ENCODE measurements around the gene THBS2.

THBS2 gene

DNA sequence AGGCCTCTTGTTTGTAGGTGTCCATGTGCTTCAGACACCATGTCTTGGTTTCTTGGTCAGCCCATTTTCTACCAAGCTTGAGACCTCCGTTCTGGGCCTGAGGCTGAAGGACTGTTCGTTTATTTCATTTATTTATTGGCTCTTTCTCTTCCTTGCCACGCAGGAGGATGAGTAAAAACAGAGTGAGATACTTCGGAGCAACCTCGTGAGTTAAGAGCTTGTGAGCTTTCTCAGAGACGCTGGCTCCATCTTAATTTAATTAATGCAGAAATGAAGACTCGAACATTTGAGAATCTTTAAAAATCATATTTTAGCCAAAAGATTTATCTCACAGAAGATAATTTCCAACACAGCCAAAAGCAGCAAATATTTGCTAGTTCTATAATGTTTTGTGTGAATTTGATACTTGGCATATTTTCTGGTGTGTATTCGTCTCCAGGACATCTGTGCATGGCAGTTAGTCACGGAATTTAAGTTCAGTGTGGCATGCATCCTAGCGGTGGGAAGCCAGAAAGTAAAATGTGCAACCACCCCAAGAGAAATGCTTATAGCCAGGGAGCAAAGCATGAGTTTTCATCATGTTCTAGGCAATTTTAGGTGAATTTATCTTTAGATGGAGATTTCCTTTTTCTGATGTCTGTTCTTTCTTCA lies 76.0 kb downstream of the THBS2 start:
- DNase-seq: no peak

DNA sequence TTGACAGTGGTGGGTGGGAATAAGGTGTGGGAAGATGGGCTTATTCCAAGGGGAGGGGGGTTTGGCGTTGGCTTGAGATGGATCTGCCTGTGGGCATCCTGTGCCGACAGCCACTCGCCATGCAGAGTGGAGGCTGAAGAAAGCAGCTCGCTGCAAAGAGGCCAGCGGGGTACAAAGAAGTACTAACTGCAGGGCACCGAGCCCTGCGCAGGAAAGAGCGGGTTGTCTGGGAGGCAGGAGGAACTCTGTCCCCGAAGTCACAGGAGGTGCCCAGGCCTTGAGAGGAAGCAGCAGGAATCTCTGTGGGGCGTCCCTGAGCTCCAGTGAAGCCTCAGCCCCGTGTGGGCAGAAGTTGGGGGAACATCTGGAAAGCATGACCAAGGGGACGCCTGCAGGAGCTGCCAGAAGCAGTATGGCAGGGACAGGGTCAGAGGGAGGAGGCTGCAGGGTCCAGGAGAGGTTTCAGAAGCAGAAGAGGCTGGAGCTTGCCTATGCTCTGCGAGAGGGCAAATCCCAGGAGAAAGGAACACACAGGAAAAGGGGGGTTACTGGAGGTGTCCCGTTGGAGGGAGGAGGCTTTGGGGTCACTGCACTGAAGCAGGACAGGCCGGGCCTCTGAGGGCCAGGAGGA lies 77.2 kb downstream of the THBS2 start:
- no peak for DNase-seq

DNA sequence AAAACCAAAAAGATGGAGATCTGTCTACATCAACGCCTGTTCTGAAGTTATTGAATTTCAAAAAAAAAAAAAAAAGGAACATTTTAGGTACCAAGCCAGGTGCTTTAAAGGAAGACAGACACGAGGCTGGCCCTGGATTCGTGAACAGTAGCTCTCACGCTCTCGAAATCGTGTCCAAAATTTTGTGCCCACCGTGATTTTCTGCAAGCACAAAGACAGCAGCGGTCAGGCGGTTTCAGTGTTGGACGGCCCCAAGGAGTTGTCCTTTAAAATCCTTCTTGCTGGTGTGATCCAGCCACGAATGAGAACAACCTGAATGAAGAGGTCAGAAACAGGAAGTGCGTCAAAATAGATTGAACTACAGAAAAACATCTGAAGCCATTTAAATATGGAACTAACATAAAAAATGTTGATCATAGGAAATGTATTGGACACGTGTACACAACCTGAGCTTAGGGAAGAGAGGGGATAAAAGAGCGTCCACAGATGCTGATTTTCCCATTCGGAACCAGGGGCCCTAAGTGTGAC lies 78.2 kb downstream of the THBS2 start:
- DNase-seq: no peak

- no peak for DNase-seq
These were observed 78.9 kb downstream of the THBS2 start for GRCh38 chr6:169174516-169175359.

GRCh38 chr6:169173532-169174268 lies 79.9 kb downstream of the THBS2 start:
- DNase-seq: no peak

- DNase-seq: no peak
These were observed 80.7 kb downstream of the THBS2 start for GRCh38 chr6:169172946-169173345.

DNA sequence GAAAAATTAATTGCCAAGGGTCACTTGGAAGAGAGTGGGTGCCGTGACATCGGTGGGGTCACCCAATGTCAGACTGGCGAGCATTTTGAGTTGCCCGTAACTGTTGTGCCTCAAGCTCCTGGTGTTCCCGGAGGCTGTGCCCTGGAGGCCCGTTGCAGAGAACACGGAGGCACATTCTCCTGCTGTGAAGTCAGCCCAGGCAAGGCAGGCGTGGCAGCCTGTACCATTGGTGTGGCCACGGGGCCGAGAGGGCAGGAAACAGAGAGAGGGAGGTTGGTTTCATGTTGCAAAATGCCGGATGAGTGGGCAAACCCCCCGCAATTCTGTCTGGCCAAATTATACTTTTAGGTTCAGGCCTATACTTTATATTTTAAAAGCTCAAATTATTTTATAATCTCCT lies 81.2 kb downstream of the THBS2 start:
- DNase-seq: no peak

- no peak for DNase-seq
These were observed 81.7 kb downstream of the THBS2 start for GRCh38 chr6:169171951-169172350.

DNA sequence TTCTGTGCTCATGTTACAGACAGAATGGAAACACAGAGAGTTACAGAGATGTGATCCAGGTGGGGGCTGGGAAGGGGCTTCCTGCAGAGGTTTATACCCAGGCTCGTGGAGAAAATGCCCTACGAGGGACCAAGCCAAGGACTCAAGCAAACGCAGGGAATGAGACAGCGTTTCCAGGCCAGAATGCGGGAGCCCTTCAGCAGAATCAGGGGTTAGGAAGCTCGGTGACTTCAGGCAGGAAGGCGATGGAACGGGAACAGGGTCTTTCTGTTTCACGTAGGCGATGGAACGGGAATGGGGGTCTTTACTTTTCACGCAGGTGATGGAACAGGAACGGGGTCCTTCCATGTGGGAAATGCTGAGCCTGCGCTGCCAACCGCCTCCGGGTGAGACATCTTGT lies 82.6 kb downstream of the THBS2 start:
- DNase-seq: no peak

- no peak for DNase-seq
These were observed 83.1 kb downstream of the THBS2 start for GRCh38 chr6:169170583-169170955.

DNA sequence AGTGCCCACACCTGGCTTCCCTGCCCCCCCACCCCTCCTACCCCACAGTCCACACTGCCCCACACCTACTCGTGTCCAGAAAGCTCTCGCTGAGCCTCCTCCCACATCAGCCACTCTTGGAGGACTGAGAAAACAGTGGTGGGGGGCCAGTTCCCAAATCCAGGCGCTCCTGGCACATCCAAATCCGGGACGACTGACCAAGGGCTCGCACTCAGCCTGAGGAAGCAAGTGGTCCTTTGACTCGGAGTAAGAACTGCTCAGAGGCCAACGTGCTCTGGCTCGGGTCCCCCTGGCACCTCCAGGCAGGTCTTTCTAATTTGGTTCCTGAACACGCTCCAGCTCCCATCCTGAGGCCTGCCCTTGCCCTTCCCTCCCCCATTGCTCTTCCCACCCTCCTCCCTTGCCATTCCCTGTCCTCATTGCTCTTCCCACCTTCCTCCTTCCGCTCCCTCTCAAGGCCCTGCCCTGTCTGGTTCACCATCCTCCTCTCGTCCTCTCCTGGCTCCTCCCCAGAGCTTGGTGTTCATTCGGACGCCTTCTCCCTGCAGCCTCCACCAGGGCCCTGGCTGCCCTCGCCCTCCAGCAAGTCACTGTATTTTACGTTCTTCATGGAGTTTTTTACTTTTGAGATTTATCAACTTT lies 83.6 kb downstream of the THBS2 start:
- DNase-seq: no peak

DNA sequence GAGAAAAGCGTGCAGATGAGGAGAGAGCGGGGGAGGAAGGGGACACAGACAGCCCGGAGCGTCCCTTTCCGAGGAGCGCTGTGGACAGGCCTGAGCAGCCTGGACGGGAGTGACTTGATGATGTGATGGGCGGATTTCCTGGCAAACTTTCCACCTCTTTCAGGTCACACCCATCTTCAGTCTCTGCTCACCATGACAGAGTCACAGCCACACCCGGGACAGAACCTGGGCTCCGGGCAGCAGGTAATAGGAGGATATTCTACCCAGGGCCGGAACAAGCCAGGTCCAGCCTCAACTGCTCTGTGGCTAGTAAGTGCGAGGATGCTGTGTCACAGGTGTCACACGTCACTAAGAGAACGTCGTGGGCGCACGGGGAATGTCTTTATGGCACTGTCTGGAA lies 84.3 kb downstream of the THBS2 start:
- DNase-seq: no peak

GRCh38 chr6:169168706-169169105 lies 84.9 kb downstream of the THBS2 start:
- DNase-seq: no peak

- DNase-seq: no peak
These were observed 85.4 kb downstream of the THBS2 start for GRCh38 chr6:169168302-169168630.

DNA sequence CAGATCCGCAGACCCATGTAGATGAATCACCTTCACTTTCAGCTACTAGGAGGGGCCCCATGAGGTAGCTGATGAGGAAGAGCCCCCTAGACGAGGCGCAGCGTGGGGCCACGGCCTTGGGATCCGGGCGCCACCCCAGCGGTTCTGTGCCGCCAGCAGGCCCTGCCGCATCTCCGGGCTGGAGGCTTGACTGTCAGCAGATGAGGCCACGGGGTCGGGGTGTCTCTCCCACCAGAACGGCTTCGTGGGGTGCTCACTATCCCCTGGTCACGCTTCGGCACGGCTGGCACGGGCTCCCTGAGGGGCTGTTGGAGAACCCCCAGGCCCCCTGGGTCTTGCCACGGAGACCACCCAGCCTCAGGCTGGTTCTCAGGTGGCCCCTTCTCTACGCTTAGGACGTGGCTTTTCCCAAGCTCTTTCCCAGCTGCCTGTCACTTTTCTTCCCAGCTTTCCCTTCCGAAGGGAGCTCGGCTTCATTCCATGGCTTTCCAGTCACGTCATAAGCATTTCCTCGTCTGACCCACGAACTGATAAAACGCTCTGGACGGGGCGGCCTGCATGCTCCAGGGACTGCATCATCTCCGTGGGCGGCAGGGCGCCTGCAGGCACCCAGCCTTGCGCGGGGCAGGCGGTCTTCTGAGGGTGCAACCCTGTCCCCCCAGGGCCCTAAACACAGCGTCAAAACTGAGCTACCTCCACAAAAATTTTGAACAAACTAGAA lies 85.9 kb downstream of the THBS2 start:
- no peak for DNase-seq

DNA sequence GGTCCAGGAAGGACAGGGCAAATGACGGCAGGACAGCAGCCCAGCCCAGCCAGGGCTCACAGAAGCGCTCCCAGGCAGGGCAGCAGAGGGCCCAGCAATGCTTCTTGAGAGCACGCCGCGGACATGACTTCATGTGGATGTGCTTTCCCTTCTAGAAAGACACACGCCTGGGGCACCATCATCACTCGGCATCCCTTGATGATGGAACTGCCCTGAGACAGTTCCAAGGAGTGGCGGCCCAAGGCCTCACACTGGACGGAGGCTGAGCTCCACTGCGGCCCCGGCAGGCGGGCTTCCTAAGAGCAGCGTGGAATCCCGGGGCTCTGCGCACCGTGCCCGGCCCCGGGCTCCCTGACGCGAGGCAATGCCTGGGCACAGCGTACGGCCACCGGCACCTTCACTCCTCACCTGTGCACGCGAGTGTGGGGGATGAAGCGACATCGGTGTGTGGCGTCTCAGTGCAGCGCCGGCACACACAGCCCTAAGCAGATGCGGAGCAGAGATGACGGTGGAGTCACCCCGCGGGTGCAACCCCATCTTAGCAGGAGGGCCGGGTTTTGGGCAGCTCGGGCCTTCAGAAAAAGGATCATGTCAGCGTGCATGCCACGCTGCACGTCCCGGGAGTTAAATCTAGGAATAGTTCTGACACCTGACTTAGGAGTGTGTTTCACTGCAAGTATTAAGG lies 86.6 kb downstream of the THBS2 start:
- DNase-seq: no peak
